GOT3 (cell line): Measurements from ENCODE around the gene AGL.
"Not testable (repeated sequence)": the region's sequence is repeated elsewhere in the genome, so short reads cannot be mapped to it uniquely, and the experiment has no call there.

Experiments
- DNase-seq: peaks from one replicate; lab custom pipeline; 2025; ENCODE audit warnings: mixed read lengths; lab: John Stamatoyannopoulos, UW

The AGL gene

DNA sequence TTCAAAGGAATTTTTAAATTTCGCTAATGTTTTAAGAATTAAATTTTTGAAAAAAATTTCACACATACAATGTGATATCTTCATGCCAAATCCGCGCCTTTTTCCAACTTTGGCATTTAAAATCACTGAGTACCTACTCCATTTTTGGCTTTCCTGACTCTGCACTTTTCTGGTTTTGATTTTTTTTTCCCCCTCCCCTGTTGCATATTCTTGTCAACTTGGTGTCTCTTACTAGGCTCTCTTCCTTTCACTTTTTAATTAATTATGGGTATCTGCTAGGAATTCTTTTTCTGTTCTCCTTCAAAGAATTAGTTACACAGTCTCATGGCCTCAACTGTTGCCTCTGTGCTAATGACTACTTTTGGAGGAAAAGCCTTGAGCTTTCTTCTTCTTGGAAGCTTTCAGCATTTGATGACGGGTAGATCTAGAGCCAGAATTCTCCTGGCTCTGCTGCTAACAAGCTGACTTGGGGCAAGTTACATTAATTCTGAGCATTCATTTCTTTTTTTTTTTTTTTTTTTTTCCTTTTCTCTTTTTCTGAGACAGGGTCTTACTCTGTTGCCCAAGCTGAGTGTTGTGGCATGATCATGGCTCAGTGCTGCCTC lies 1.8 kb downstream of the AGL start:
- DNase-seq: no peak

DNA sequence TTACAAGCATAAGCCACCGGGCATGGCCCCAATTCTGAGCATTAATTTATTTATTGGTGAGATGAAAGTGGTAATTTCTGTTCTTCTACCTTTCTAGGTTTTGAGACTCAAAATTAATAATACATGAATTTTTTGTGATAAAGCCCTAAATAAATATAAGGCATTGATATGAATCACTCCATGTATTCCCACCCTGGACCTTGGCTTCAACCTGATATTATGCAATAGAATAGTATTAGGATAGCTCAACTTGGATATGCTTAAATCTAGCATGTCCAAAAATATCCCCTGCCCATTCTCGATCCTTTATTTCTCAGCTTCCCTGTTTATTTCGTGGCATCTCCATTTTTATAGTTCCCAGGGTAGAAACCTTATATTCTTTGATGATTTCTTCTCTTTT lies 2.5 kb downstream of the AGL start:
- DNase-seq: no peak

DNA sequence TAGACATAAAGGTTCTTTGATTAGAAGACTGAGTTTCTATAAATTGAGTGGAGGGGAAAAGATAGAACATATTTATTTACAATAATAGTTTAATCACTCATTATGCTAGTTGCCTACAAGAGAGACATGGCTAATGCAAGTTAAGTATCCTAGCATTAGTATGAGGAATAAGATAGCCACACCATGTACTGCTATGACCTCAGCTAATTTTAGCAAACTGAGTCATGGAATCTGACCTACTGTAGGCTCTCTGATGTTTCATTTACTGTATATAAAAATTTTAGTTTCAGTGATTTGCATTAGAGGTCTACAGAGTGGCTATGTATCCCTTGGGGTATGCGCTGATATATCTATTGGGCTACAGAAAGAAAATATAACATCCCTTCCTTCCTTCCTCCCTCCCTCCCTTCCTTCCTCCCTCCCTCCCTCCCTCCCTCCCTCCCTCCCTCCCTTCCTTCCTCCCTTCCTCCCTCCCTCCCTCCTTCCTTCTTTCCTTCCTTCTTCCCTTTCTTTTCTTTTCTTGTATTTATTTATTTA lies 5.8 kb downstream of the AGL start:
- DNase-seq: no peak

DNA sequence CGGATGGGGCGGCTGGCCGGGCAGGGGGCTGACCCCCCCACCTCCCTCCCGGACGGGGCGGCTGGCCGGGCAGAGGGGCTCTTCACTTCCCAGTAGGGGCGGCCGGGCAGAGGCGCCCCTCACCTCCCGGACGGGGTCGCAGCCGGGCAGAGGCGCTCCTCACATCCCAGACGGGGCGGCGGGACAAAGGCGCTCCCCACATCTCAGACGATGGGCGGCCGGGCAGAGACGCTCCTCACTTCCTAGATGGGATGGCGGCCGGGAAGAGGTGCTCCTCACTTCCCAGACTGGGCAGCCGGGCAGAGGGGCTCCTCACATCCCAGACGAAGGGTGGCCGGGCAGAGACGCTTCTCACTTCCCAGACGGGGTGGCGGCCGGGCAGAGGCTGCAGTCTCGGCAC lies 6.9 kb downstream of the AGL start:
- DNase-seq: not testable (repeated sequence)

DNA sequence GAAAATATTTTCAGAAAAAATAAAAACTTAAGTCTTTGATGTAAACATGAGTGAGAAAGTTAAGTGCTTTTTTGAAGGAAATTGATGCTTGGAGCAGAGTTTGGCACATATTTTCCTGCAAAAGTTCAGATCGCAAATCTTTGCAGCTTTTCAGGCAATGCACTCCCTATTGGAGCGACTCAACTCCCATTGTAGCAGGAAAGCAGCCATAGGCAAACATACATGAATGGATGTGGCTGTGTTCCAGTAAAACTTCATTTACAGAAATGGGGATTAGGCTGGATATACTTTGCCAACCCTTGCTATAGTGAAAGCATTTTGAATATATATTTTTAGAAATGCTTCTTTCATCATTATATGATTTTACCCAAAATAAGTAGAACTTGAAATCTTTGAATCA lies 8.1 kb downstream of the AGL start:
- no peak for DNase-seq

DNA sequence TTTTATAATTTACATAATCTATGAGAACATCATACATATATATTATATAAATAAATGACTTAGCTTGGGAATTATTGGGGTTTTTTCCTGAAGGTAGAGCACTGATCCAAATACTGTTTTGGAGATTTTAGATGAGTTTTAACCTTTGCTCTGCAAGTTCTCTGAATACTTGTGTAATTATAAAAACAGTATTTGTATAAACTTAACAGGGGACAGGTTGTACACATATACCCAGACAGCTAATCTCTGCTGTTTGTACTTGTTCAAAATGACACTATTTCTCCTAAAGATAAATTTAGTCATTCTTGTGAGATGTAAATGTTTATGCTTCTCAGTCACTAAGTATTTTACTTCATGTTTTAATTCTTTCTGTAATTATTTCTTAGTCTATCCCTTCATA lies 8.7 kb downstream of the AGL start:
- DNase-seq: no peak

DNA sequence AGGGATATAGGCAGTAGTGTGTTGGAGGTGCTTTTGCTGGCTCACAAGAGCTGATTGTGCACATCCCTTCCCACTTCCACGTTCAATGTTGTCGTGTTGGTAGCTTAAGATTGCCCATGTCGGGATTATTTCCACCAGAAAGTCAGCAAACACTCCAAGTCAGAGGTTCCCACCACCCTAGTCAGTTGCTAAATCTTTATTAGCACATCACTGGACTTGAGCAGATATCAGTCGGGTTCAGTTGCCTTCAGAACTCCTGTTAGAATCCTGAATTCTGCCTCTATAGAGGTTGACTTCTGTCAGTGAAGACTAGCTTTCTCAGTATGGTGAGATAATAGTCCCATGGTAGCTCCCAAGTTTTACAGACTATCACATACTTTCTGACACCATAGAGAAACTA lies 10.5 kb downstream of the AGL start:
- no peak for DNase-seq

DNA sequence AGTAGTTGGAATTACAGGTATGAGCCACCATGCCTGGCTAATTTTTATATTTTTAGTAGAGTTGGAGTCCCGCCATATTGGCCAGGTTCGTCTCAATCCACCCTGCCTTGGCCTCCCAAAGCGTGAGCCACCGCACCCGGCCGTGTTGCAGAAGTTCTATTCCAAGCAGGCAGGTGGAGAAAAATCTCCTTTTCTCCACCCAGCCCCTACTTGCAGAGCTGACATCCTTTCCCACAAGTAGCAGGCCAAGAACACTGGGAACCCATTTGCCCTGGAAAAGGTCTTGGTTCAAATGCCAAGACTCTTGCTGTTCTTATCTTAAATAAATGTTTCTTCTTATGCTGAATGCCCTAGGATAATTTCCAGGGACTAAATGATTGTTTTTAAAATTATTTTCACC lies 17.5 kb downstream of the AGL start:
- DNase-seq: no peak

DNA sequence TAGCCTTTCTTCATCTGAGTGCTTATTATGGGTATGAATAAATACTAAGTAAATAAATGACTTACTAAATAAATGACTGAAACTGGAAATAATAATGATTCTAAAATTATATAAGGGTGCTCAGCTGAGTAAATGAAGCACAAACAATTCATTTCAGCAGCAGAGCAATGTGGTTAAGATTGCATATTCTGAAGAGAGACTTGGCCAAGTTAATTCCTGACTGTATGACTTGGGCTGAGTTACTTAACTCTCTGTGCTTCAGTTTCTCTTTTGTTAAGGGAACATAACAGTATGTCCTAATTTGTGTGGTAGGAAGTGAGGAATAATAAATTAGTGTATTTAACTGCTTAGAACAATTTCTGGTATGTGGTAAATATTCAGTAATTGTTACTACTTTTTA lies 19.1 kb downstream of the AGL start:
- no peak for DNase-seq

DNA sequence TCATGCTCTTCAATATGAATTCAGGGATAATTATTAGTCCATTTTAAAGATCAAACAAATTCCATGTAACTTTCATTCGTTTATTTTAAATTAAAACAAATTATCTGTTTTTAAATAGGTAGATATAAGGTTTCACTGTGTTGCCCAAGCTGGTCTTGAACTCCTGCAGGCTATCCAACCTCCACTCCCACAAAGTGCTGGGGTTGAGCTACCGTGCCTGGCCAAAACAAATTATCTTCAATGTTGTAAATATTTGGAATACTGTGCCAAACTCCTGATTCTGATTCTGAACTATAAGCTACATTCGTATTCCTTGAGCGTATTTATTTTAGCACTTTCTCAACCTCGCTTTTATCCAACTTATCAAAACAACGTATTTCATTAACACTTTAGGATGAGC lies 19.6 kb downstream of the AGL start:
- no peak for DNase-seq

DNA sequence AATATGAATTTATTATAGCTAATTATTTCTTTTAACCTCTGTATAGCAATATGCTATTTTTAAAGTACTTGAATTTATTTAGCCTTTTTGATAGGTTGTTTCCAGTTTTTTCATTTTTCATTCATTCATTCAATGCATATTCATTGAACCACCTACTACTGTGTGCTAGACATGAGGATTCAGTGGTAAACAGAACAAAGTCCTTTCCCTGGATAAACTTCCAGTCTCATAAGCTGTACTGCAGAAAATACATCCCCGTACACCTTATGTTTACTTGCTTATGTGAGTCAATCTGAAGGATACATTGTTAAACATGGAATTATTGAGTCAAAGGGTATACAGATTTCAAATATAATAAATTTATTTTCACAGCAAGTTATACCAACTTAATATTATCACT lies 21.9 kb downstream of the AGL start:
- DNase-seq: no peak

DNA sequence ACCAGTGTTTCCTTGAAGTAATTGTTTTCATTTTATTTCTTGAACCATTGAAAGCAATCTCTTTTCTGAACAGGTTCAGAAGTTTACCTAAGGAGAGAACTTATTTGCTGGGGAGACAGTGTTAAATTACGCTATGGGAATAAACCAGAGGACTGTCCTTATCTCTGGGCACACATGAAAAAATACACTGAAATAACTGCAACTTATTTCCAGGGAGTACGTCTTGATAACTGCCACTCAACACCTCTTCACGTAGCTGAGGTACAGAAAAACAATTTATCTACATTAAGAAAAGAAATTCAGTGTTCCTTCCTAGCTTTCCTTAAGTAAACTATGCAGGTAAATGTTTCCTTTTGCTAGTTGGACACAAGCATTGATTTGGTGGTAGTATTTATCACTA lies 27.4 kb downstream of the AGL start:
- no peak for DNase-seq

DNA sequence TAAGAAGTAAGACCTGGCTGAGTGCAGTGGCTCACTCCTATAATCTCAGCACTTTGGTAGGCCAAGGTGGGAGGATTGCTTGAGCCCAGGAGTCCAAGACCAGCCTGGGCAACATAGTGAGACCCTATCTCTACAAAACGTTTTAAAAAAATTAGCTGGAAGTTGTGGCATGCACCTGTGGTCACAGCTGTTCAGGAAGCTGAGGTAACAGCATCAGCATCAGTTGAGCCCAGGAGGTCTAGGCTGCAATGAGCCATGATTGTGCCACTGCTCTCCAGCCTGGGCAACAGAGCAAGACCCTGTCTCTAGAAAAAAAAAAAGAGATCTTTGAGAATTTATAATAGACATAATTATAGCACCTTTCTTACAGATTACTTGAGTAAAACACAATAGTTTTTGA lies 36.0 kb downstream of the AGL start:
- no peak for DNase-seq

DNA sequence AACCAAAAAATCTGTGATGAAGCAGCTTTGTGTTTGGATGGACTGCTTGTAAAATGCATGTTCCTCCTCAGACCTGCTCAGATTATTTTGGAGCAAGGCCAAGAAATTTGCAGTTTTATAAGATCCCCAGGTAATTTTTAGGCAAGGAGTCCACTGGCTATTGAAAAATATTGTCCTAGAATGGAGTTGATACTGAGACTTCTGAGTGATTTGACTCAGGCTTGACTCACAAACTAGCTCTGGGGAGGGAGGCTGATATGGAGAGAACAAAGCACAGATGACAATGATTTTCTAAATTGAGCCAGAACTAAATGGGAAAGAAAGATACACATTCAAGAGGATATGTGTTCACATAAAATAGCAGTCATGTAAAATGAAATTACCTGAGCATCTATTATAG lies 36.7 kb downstream of the AGL start:
- no peak for DNase-seq

DNA sequence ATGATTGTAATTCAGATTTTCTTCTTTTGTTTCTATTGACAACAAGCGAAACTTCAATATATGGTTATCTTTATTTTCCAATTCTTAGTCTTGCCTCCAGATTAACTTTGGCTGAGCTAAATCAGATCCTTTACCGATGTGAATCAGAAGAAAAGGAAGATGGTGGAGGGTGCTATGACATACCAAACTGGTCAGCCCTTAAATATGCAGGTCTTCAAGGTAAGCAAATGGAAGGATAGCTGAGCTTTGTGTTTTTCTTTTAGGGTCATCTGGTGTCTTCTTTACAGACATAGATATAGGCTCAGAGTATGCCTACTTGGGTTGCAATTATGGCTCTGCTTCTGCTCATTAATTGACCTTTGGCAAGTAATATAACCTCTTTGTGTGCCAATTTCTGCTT lies 37.7 kb downstream of the AGL start:
- no peak for DNase-seq

DNA sequence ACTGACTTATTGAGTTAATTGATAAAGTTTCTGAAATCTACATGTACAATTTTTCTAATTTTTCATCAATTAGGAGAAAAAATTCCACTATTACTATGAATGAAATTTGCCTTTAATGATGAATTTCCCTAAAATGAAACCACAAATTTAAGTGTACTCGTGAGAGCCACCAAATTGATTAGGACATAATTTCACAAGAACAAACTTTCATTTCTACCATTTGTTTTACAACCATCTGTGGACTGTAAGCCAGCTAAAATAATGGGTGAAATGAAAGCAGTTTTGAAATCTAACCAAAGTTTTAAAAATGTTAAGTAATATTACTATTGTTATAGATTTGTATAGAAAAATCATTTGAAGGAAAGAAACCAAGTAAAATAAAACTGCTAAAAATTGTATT lies 41.8 kb downstream of the AGL start:
- no peak for DNase-seq

DNA sequence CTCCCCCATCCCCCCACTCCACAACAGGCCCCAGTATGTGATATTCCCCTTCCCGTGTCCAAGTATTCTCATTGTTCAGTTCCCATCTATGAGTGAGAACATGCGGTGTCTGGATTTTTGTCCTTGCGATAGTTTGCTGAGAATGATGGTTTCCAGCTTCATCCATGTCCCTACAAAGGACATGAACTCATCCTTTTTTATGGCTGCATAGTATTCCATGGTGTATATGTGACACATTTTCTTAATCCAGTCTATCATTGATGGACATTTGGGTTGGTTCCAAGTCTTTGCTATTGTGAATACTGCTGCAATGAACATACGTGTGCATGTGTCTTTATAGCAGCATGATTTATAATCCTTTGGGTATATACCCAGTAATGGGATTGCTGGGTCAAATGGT lies 53.1 kb downstream of the AGL start:
- DNase-seq: not testable (repeated sequence)

DNA sequence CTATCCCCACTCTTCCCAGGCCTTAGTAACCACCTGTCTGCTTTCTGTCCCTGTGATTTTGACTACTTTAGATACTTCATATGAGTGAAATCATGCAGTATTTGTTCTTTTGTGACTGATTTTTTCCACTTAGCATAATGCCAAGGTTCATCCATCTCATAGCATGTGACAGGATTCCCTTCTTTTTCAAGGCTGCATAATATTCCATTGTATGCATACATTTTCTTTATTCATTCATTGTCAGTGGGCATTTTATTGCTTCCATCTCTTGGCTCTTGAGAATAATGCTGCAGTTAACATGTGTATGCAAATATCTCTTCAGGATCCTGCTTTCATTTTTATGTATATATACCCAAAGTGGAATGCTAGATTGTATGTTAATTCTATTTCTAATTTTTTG lies 56.4 kb downstream of the AGL start:
- DNase-seq: no peak

DNA sequence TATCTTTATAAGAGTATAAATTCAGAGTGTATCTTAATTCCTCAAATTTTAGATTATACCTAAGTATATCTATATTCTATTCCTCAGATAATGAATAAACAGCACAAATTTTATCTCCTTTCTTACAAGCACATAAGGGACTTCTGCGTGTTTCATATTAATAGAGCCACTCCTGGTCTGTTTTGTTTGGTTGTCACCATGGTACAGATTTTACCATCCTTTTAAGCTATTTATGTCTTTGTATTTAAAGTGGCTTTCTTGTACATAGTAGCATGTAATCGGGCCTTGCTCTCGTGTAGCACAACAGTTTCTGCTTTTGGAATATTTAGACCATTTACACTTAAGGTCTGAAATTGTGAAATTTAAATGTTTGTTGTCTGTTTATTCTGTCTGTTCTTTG lies 67.1 kb downstream of the AGL start:
- DNase-seq: no peak

DNA sequence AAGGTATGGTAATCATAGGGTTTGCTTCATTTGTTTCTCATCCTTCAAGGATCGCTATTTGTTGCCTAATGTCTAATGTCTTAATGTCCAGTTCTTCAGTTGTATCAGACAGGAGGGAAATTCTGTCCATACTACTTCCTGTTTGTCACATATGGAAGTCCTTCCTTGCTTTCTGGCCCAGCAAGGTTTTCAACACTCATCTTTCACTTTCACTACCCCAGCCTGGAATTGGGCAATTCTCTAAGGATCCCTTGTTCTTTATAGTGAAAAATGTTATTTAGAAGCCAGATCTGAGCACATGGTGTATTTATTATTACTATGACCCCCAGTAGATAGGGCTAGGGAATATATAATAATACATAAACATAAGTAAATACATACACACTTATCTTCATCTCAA lies 69.1 kb downstream of the AGL start:
- DNase-seq: no peak

DNA sequence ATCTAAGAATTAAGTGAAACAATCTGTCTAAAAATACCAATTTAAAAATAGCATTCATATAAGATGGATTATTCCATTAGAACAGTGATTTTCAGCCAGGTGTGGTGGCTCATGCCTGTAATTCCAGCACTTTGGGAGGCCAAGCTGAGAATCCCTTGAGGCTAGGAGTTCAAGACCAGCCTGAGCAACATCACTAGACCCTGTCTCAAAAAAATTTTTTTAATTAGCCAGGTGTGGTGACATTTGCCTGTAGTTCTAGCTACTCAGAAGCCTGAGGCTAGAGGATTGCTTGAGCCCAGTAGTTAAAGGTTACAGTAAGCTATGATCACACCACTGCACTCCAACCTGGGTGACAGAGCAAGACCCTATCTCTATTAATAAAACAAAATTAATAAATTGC lies 84.6 kb downstream of the AGL start:
- no peak for DNase-seq

DNA sequence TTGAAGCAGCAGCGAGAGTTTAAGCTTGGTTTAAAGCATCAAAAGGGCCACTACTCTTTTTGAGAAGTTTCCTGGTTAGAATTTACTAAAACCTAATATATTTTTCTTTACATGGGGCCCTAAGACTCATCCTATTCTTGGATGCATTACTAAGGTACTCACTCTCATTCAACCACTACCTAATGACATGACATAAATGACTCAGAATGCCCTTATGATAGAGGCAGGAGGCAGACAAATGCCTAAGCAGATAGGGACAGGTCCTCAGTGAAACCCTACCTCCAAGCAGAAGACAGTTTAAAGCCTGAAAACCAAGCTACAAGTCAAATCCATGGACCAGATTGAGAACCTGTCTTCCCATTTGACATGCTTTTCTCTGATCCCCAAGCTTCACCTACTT lies 85.4 kb downstream of the AGL start:
- no peak for DNase-seq

DNA sequence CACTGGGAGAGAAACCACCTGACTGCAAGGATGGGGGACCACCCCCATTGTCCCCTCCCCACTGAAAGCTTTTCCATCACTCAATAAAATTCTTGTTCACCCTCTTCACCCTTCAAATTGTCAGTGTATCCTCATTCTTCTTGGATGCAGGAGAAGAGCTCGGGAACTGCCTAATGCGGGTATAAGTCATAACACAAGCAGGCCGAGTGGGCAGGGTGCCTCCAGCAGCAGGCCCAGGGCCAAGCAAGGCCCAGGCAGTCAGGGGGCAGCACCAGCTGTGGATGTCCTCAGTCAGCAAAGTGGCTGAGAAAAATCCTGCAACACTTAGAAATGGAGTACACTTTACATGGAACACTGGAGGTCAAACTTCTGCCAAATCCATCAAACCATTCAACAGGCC lies 85.9 kb downstream of the AGL start:
- no peak for DNase-seq

DNA sequence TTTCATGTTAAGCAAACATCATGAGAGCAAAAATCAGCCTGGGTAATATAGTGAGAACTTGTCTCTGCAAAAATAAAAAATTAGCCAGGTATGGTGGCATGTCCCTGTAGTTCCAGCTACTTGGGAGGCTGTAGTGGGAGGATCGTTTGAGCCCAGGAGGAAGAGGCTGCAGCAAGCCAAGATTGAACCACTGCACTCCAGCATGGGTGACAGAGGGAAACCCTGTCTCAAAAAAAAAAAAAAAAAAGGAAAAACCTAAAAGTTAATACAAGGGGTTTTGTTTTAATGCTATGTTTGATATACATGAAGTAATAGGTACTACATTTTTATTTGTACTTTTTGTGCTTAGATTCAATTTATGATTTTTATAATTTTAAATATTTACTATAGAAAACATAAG lies 92.6 kb downstream of the AGL start:
- no peak for DNase-seq
